ENCODE measurements around the gene ABCG2. TPM values are rescaled to one million over a fixed set of nuclear protein-coding genes. Genes with fewer than 3 reads are reported as not detected.

The ABCG2 gene
- total RNA-seq, 2 donors from 2014 or later: 12.3 to 15.3 TPM

GRCh38 chr4:88040707-88041106 is 117.7 kb downstream of the ABCG2 start:
- Histone ChIP-seq H3K27ac (no peak overlapping the region), H3K4me3 (no peak overlapping the region), H3K27me3 (replicated peaks; ENCODE audit: insufficient read depth) (no peaks in the 10 kb centered on the region), H3K4me1 (replicated peaks) (peaks cover 12% of the 10 kb centered on the region), H3K9me3 (no peaks in the 10 kb centered on the region), H3K36me3 (peaks cover 0 to 6% of the 10 kb centered on the region in 2 donors)
- no peak for DNase-seq (ENCODE audit: low spot score)
- intact Hi-C loops (cut with DNase I): loop anchor here (10.0 kb wide), 1 partner anchor 186 kb away; no protein-coding TSS in a partner anchor
- TF ChIP-seq POLR2A (IDR thresholded peaks at IDR 0.05): no peak
- no peak for TF ChIP-seq POLR2AphosphoS5 (IDR thresholded peaks at IDR 0.05)
- no peak for TF ChIP-seq CTCF (IDR thresholded peaks at IDR 0.05)
- WGBS: 82% methylated on average over 3 of the region's 3 CpGs

Small RNAs within 50 kb of the gene (small RNA-seq; reads per million reads assigned to genes)
- gene RNU6-818P (0 reads per million in 2 donors), gene RNU6ATAC31P (0 reads per million in 2 donors)

Other genes starting within 250 kb of the ABCG2 start
- gene SPP1, start 182.9 kb downstream of the ABCG2 start, total RNA-seq: 10 to 100 TPM in 1 of 2 donors, 1 to 10 TPM in 1; 6.4 to 52.0 TPM
- 10 to 100 TPM; 19.0 to 40.3 TPM for gene PKD2, start 151.0 kb downstream of the ABCG2 start, total RNA-seq
- 10 to 100 TPM; 63.7 to 65.1 TPM for gene PPM1K, start 125.9 kb upstream of the ABCG2 start, total RNA-seq
- gene HERC6, start 220.2 kb upstream of the ABCG2 start, total RNA-seq: 10 to 100 TPM; 16.0 to 20.6 TPM

Measured in prostate gland (tissue), 2 donors.